Neural cell (in vitro differentiated cells): ENCODE data around the gene DNAL1. TPM values are rescaled to one million over a fixed set of nuclear protein-coding genes. Genes with fewer than 3 reads are reported as not detected.

Experiments
- H2AFZ ChIP-seq: fragments of 200-600, 300-800 bp; sonication (generic), shearing (Covaris generic); 2 replicates; pipeline ENCODE4 v1.6.0; 2014; ENCODE audit warnings: low read depth, mild to moderate bottlenecking, antibody characterized with exemption, low read length, moderate library complexity
- H3F3A ChIP-seq: fragments of 200-600 bp; shearing (Covaris generic); 2 replicates; pipeline ENCODE4 v1.6.1; 2016; ENCODE audit warnings: mild to moderate bottlenecking, moderate library complexity, mixed read lengths, antibody characterized with exemption, low read length; ENCODE audit not compliant: insufficient read depth, poor library complexity, severe bottlenecking
- H3K27ac ChIP-seq: fragments of 200-600, 300-800 bp; sonication (generic), shearing (Covaris generic); 2 replicates; pipeline ENCODE4 v1.5.1; 2014; ENCODE audit warnings: mild to moderate bottlenecking, low read length, moderate library complexity
- H3K27me3 ChIP-seq: fragments of 300-800, 200-600 bp; sonication (generic), shearing (Covaris generic); 2 replicates; pipeline ENCODE4 v1.6.0; 2014; ENCODE audit warnings: mild to moderate bottlenecking, low read depth, low read length, moderate library complexity; ENCODE audit not compliant: insufficient read depth
- H3K36me3 ChIP-seq: fragments of 300-800, 200-600 bp; sonication (generic), shearing (Covaris generic); 2 replicates; pipeline ENCODE4 v1.5.1; 2014; ENCODE audit warnings: mild to moderate bottlenecking, antibody characterized with exemption, low read length, moderate library complexity; ENCODE audit not compliant: insufficient read depth
- H3K4me2 ChIP-seq: fragments of 300-800, 200-600 bp; sonication (generic), shearing (Covaris generic); 2 replicates; pipeline ENCODE4 v1.6.0; 2014; ENCODE audit warnings: mild to moderate bottlenecking, low read length
- H3K4me3 ChIP-seq: fragments of 300-800, 200-600 bp; sonication (generic), shearing (Covaris generic); 2 replicates; pipeline ENCODE4 v1.5.1; 2014; ENCODE audit warnings: mild to moderate bottlenecking, low read length, moderate library complexity
- H3K79me2 ChIP-seq: fragments of 200-600 bp; shearing (Covaris generic); replicated peaks from 2 replicates; pipeline ENCODE4 v1.6.0; 2014; ENCODE audit warnings: mild to moderate bottlenecking, low read length, moderate library complexity; ENCODE audit not compliant: insufficient read depth
- H3K9ac ChIP-seq: fragments of 300-800, 200-600 bp; sonication (generic), shearing (Covaris generic); 2 replicates; pipeline ENCODE4 v1.6.1; 2016; ENCODE audit warnings: mild to moderate bottlenecking, low read length, mixed read lengths
- H3K9me2 ChIP-seq: fragments of 200-600 bp; shearing (Covaris generic); 2 replicates; pipeline ENCODE4 v1.6.1; 2016; ENCODE audit warnings: mild to moderate bottlenecking, low read length, mixed read lengths; ENCODE audit not compliant: insufficient read depth
- H3K9me3 ChIP-seq: fragments of 200-600, 300-800 bp; sonication (generic), shearing (Covaris generic); 2 replicates; pipeline ENCODE4 v1.6.1; 2016; ENCODE audit warnings: mild to moderate bottlenecking, mixed run types, low read length, moderate library complexity, mixed read lengths
- H4K20me1 ChIP-seq: fragments of 200-600 bp; shearing (Covaris generic); 2 replicates; pipeline ENCODE4 v1.6.1; 2016; ENCODE audit warnings: mild to moderate bottlenecking, mixed run types; ENCODE audit not compliant: insufficient read depth
- EP300 ChIP-seq: fragments of 450-650 bp; conservative IDR thresholded peaks from 2 replicates; pipeline ENCODE4 v1.6.1; 2014; ENCODE audit warnings: antibody characterized with exemption, mild to moderate bottlenecking, moderate library complexity; ENCODE audit not compliant: poor library complexity, severe bottlenecking
- EZH2 ChIP-seq: fragments of 200-600, 300-800 bp; shearing (Covaris generic), sonication (generic); IDR thresholded peaks from 2 replicates; pipeline ENCODE4 v1.6.1; 2014; ENCODE audit warnings: antibody characterized with exemption, low read length, borderline replicate concordance, mild to moderate bottlenecking; ENCODE audit not compliant: insufficient read depth, poor library complexity, severe bottlenecking
- MXI1 ChIP-seq: fragments of 450-650 bp; conservative IDR thresholded peaks from 2 replicates; pipeline ENCODE4 v1.6.1; 2014; ENCODE audit warnings: antibody characterized with exemption, mild to moderate bottlenecking; ENCODE audit not compliant: poor library complexity, severe bottlenecking
- POLR2AphosphoS5 ChIP-seq: IDR thresholded peaks from 2 replicates; pipeline ENCODE4 v1.6.1; 2012
- RAD21 ChIP-seq: fragments of 450-650 bp; conservative IDR thresholded peaks from 2 replicates; pipeline ENCODE4 v1.6.1; 2014; ENCODE audit warnings: antibody characterized with exemption, mild to moderate bottlenecking, moderate library complexity
- SMC3 ChIP-seq: fragments of 450-650 bp; conservative IDR thresholded peaks from 2 replicates; pipeline ENCODE4 v1.6.1; 2014; ENCODE audit warnings: antibody characterized with exemption, mild to moderate bottlenecking, moderate library complexity; ENCODE audit not compliant: poor library complexity
- TAF1 ChIP-seq: IDR thresholded peaks from 2 replicates; pipeline ENCODE4 v1.6.1; 2012; ENCODE audit warnings: low read depth
- polyA plus RNA-seq: library from polyadenylated mRNA; depleted of rRNA; stranded (reverse); fragments of >200 nt; gene quantifications from 2 replicates; pipeline ENCODE4 v1.2.3, GENCODE V29; 2014
- TF ChIP-seq, protein P1 (sequence below): fragments of 450-650 bp; IDR thresholded peaks from 2 replicates; pipeline ENCODE4 v1.5.1; 2014; ENCODE audit warnings: antibody characterized with exemption, mild to moderate bottlenecking, moderate library complexity; ENCODE audit not compliant: poor library complexity, severe bottlenecking
- TF ChIP-seq, protein P2 (sequence below): IDR thresholded peaks from 2 replicates; pipeline ENCODE4 v1.6.1; 2012; ENCODE audit warnings: borderline replicate concordance

Gene DNAL1
- polyA plus RNA-seq, 1 donor from 2014 or later: 33.4 TPM

DNA sequence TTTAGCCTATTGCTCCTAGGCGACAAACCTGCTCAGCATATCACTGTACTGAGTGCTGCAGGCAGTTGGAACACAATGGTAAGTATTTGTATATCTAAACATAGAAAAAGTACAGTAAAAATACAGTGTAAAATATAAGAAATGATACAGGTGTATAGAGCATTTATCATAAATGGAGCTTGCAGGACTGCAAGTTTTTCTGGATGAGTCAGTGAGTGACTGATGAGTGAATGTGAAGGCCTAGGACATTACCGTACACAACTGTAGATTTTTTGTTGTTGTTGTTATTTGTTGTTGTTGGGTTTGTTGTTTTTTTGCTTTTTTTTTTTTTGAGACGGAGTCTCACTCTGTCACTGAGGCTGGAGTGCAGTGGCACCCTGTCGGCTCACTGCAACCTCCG, 36.0 kb downstream of the DNAL1 start:
- TF ChIP-seq SMC3 (no peak), POLR2AphosphoS5 (no peak), RAD21 (no peak), MXI1 (no peak), TAF1 (no peak), EP300 (no peak)
- TF ChIP-seq, protein P1, sequence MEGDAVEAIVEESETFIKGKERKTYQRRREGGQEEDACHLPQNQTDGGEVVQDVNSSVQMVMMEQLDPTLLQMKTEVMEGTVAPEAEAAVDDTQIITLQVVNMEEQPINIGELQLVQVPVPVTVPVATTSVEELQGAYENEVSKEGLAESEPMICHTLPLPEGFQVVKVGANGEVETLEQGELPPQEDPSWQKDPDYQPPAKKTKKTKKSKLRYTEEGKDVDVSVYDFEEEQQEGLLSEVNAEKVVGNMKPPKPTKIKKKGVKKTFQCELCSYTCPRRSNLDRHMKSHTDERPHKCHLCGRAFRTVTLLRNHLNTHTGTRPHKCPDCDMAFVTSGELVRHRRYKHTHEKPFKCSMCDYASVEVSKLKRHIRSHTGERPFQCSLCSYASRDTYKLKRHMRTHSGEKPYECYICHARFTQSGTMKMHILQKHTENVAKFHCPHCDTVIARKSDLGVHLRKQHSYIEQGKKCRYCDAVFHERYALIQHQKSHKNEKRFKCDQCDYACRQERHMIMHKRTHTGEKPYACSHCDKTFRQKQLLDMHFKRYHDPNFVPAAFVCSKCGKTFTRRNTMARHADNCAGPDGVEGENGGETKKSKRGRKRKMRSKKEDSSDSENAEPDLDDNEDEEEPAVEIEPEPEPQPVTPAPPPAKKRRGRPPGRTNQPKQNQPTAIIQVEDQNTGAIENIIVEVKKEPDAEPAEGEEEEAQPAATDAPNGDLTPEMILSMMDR: no peak
- TF ChIP-seq, protein P2, sequence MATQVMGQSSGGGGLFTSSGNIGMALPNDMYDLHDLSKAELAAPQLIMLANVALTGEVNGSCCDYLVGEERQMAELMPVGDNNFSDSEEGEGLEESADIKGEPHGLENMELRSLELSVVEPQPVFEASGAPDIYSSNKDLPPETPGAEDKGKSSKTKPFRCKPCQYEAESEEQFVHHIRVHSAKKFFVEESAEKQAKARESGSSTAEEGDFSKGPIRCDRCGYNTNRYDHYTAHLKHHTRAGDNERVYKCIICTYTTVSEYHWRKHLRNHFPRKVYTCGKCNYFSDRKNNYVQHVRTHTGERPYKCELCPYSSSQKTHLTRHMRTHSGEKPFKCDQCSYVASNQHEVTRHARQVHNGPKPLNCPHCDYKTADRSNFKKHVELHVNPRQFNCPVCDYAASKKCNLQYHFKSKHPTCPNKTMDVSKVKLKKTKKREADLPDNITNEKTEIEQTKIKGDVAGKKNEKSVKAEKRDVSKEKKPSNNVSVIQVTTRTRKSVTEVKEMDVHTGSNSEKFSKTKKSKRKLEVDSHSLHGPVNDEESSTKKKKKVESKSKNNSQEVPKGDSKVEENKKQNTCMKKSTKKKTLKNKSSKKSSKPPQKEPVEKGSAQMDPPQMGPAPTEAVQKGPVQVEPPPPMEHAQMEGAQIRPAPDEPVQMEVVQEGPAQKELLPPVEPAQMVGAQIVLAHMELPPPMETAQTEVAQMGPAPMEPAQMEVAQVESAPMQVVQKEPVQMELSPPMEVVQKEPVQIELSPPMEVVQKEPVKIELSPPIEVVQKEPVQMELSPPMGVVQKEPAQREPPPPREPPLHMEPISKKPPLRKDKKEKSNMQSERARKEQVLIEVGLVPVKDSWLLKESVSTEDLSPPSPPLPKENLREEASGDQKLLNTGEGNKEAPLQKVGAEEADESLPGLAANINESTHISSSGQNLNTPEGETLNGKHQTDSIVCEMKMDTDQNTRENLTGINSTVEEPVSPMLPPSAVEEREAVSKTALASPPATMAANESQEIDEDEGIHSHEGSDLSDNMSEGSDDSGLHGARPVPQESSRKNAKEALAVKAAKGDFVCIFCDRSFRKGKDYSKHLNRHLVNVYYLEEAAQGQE: no peak
- Histone ChIP-seq H3K9me2 (no peaks in the 10 kb centered on the region), H3K9ac (no peak overlapping the region), H3K27ac (no peak overlapping the region), H3K9me3 (no peaks in the 10 kb centered on the region), H3K27me3 (no peaks in the 10 kb centered on the region), H3K36me3 (no peaks in the 10 kb centered on the region), H2AFZ (no peak overlapping the region), H3K4me3 (no peak overlapping the region), H3K79me2 (no peaks in the 10 kb centered on the region), H3K4me2 (no peak overlapping the region), H4K20me1 (no peaks in the 10 kb centered on the region), H3F3A (no peaks in the 10 kb centered on the region)

DNA sequence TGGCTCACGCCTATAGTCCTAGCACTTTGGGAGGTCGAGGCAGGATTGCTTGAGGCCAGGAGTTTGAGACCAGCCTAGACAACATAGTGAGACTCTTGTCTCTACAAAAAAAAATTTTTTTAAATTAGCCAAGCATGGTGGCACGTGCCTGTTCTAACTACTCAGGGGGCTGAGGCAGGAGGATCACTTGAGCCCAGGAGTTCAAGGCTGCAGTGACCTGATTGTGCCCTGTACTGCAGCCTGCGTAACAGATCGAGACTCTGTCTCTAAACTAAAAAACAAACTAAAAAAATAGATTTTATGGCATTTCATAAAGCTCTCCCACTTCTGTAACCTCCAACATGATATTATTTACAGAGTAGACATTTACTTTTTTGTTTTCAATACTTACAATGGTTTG, 39.8 kb downstream of the DNAL1 start:
- no peaks in the 10 kb centered on the region for H3K36me3 ChIP-seq
- H3F3A ChIP-seq: no peaks in the 10 kb centered on the region
- no peak overlapping the region for H3K4me3 ChIP-seq
- no peak overlapping the region for H3K27ac ChIP-seq
- H2AFZ ChIP-seq: no peak overlapping the region
- no peaks in the 10 kb centered on the region for H3K27me3 ChIP-seq
- no peak overlapping the region for H3K9ac ChIP-seq
- TF ChIP-seq, protein P2: no peak
- TF ChIP-seq RAD21 (no peak), MXI1 (no peak), SMC3 (no peak), EZH2 (no peak), EP300 (no peak), POLR2AphosphoS5 (no peak), TAF1 (no peak)
- TF ChIP-seq, protein P1: no peak
- H4K20me1 ChIP-seq: no peaks in the 10 kb centered on the region
- no peaks in the 10 kb centered on the region for H3K9me2 ChIP-seq
- no peak overlapping the region for H3K4me2 ChIP-seq
- H3K79me2 ChIP-seq: no peaks in the 10 kb centered on the region
- no peaks in the 10 kb centered on the region for H3K9me3 ChIP-seq
